NCI-H2081 treated with DMSO at 0.1 percent for 48 hours (cell line): ENCODE measurements around the gene FKBP8.
"Not testable (repeated sequence)": the region's sequence is repeated elsewhere in the genome, so short reads cannot be mapped to it uniquely, and the experiment has no call there.

Experiments used
- DNase-seq: peaks from one replicate; lab custom pipeline; 2025; lab: John Stamatoyannopoulos, UW

The FKBP8 gene

DNA sequence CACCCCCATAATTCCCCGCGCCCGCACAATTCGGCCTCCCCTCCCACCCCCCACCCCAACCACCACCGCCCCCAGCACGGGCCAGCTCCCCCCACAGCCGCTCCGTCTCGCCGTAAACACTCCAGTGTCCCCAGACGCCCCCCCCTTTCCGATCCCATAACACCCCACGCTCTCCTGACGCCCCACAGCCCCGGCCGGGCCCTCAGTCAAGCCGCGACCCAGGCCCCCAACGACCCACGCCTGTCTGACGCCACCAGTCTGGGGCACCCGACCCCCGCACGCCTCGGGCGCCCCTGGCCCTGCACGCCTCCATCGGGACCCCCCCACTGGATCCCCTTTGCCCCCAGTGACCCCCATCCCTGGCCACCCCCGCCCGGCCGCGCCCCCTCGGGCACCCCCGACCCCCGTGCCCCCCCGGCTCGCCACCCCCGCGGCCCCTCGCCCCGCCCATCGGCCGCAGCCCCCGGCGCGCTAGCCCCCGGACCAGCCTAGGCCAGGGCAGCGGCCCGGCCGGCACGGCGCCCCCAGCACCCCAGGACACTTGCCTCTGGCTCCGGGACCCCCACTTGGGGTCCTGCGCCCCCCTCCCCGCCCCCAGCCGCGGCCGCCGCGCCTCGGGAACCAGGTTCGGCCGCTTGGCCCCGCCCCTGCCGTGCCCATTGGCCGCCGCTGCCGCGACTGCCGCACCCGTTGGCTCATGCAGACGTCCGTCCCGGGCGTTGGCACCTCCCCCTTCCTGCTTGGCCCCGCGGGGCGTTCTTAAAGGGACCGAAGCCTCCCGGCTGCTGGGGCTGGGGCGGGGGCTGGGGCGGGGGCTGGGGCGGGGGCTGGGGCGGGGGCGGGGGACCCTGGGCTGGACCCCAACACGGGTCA, at the start of gene FKBP8:
FKBP8 (minus strand) TSS at position 633 of the 873 bp plus-strand sequence. CDS start 1,603 bp downstream, outside the sequence.
- peak; percentile 43 for DNase-seq

DNA sequence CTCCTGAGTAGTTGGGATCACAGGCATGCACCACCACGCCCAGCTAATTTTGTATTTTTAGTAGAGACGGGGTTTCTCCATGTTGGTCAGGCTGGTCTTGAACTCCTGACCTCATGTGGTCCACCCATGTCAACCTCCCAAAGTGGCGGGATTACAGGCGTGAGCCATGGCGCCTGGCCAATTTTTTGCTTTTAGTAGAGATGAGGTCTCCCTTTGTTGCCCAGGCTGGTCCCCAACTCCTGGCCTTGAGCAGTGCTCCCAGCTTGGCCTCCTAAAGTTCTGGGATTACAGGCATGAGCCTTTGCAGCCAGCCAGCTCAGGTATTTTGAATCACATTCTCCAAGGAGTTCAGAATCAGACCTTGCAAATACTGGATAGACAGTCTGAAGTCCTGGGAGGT, 49.4 kb upstream of the FKBP8 start:
- DNase-seq = not testable (repeated sequence)

DNA sequence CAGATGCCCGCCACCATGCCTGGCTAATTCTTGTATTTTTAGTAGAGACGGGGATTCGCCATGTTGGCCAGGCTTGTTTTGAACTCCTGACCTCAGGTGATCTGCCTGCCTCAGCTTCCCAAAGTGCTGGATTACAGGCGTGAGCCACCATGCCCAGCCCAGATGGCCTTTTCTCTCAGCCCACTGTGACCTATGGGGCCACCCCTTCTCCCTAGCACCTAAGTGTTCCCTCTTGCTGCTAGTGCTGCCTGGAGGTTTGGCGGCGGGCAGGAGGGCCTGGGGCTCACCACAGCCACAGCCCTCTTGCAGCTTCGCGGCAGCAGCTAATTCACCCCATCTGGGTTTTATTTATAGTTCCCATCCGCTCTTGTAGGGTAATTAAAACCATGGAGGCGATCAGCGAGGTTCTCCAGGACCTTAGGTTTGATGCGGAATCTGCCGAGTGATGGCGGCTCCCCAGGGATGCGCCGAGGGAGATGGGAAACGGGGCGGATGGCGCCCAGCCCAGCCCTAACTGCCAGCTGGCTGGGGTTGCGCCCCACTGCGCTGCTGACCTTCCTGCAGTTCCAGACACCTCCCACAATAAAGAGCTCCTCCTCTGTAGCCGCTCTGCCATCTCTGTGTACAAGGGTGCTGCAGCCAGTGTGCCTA, 48.5 kb upstream of the FKBP8 start:
- DNase-seq = no peak

DNA sequence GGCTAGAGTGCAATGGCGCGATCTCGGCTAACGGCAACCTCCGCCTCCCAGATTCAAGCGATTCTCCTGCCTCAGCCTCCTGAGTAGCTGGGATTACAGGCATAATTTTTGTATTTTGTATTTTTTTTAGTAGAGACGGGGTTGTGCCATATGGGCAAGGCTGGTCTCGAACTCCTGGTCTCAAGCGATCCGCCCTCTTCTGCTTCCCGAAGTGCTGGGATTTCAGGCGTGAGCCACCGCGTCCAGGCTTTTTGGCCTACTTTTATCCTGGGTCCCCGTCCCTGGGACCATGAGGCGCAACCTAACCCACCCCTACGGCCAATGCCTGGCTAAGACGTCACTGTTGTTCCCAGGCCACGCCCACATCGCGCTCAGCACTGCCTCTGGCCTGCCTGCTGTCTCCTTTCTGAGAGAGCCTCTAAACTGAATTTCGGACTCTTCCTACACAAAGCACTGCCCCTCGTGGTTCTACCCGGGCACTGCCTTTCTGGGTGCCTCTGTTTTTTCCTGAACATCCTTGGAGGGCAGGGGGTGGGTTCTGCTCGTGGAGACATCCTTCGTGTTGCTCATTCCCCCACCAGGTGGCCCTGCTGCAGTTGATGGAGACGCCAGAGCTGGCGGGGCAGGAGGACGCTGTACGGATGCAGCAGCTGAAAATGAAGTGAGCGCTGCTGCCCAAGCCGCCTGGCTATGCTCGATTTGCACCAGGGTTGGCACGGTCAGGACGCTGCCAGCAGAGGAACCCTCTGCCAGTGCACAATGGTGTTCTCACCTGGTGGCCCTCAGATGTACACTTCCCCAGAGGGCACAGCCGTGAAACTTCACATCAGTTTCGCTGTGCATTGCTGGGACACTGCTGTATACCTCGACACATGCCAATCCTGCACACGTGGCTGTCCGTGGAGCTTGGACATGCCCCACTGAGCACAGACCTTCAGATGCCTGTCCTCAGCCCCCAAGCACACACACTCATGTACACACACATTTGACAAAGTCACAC, 47.2 kb upstream of the FKBP8 start:
- DNase-seq = no peak

DNA sequence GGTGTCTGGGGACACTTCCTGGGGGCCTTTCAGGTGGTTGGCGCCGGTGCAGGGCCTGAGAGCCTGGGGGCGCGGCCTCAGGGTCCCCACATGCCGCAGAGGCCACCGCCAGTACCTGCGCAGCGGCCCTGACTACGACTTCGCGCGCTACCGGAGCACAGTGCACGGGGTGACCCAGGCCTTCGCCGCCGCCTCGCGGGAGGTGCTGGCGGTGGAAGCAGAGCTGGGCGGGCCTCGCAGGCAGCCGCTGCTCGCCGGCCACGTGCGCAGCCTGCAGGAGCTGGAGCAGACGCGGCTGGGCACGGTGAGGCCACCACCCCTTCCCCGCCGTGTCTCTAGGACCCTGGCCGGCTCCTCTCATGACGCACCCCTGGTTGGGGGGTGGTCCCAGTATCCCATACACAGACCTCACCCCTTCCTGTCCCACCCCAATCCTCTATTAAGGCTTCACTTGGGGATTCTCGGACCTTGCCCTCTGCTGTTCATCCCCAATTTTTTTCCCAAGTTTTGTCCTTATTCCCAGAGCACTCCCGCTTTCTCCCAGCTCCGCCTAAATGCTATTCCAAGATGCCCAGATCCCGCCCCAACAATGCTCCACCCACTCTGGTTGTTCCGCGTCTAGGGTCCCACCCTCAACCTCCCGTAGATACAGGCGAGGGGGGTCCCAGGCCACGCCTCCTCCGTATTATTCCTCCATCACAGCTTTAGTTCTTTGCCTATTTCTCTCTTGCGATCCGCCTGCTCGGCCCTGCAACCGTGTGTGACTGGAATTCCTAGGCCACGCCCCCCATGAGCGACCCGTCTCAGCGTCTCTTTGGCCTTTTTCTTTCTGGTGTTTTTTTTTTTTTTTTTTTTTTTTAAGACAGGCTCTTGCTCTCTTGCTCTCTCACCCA, 46.3 kb upstream of the FKBP8 start:
- no peak for DNase-seq

DNA sequence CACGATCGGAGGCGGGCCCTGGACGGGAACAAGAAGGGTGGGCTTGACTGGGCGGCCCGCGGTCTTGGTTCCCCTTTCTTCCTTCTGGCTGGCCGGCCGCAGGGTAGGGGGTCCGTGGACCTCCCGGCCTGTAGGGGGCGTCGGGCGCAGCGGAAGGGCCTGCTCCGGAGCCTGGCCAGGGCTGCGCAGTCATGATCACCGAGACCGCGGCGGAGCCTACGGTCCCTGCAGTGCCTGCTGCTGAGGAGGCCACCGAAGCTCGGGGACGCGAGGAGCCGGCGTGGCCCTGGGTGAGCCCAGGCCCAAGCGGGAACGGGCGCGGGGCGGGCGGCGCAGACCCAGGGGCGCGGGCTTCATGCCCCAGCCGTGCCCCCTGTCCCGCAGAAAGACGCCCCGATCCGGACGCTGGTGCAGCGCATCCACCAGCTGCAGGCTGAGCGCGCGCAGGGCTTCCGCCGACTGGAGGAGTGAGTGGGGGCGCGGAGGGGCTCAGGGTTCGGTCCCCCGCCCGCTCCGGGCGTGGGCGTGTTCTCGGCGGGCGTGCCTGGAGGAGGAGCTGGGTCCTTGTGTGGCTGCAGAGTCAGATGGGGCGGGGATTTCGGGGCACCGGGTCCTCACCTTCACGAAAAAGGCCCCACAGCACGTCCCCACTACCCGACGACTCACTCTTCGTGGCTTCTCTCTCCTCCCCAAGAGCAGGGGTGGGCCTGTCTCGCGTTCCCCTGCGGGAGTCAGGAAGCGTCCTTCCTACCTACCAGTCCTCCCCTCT, 45.4 kb upstream of the FKBP8 start, which contains the start of gene REX1BD:
REX1BD (plus strand) TSS at position 188 of the 769 bp plus-strand sequence; CDS start at position 192, 4 bp downstream.
- no peak for DNase-seq

DNA sequence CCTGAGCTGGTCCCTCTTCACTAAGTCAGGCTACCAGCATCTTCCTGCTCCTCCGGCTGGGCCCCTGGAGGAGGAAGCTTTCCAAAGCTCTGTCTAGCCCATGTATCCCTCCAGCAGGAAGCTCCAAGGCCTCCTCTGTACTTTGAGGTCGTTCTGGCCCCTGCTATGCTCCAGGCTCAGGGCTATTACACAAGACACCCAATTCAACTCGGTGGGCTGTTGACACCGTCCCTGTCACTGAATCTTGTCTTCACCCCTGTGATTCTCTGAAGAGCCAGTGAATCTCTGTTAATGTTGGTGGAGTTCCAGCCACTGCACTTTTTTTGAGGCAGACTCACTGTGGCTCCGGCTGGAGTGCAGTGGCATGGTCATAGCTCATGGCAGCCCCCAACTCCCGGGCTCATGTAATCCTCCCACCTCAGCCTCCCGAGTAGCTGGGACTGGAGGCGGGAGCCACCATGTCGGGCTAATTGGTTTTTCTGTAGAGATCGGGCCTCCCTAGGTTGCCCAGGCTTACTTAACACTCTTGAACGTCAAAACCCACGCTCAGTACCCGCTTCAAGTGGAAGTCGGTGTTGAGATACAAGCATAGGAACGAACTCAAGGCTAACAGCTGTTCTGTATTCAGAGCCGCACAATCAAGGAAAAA, 44.7 kb upstream of the FKBP8 start:
- DNase-seq = no peak

DNA sequence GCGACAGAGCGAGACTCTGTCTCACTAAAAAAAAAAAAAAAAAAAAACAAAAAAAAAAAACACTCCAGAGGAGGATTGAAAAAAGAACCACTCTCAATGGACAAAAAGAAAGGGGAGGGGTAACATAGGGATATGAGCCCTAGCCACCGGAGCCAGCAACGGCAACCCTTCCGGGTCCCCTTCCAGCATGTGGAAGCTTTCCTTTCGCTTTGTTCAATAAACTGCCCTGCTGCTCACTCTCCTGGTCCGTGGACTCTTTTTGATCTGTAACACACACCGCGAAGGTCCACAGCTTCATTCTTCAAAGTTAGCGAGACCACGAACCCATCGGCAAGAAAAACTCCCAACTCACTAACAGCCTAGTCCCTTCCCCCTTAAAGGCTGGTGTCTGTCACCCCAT, 44.2 kb upstream of the FKBP8 start:
- DNase-seq = no peak

DNA sequence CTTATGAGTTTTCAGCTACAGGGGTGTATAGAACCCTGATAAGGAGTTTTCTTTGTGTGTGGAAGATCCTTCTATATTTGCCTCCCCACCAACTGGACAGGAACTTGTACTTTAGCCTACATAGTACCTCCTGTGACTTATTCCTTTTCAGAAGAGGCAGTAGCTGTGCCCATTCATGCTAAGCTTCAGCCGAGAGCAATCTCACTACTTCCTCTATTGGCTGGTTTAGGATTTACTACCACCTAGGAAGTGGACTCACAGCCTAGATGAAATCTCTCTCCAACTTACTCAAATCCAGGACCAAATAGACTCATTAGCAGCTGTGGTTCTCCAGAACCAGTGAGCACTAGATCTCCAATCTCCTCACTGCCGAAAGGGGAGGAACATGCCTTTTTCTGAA, 42.9 kb upstream of the FKBP8 start:
- DNase-seq = no peak

DNA sequence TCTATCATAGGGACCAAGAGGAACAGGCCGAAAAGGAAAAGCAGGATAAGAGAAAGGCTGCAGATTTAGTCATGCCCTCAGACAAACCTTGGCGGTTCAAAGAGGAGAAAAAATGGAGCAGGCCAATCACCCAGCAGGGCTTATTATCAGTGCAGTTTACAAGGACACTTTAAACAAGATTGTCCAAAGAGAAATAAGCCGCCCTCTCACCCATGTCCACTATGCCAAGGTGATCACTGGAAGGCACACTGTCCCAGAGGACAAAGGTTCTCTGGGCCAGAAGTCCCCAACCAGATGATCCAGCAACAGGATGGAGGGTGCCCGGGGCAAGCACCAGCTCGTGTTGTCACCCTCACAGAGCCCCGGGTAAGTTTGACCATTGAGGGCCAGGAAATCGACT, 36.9 kb upstream of the FKBP8 start:
- no peak for DNase-seq

DNA sequence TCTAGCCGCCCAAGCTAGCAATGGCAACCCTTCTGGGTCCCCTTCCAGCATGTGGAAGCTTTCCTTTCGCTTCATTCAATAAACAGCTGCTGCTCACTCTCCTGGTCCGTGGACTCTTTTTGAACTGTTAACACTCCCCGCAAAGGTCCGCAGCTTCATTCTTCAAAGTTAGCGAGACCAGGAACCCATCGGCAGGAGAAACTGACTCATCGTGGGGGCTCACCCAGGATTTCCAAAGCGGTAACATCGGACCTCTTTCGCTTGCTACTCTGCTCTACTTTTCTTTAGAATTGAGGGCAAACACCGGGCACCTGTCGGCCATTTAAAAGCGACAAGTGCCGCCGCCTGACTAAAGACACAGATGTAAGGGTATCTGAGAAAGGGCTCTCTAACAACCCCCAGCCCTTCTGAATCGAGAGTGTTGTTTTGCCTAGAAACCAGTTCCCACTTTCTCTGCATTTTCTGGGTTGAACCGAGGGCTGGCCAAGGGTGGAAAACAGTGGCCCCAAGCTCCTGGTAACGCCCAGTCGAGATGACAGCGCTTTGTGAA, 34.1 kb upstream of the FKBP8 start:
- DNase-seq = no peak

DNA sequence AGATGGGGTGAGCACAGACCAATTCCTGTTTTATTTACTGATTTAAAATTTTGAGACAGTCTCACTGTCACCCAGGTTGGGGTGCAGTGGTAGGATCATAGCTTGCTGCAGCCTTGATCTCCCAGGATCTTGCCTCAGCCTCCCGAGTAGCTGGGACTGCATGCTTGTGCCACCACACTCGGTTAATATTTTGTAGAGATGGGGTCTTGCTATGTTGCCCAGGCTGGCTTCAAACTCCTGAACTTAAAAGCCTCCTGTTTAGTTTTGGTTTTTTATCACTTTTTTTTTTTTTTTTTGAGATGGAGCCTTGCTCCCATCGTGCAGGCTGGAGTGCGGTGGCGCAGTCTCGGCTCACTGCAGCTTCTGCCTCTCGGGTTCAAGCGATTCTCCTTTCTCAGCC, 33.0 kb upstream of the FKBP8 start:
- DNase-seq = no peak

DNA sequence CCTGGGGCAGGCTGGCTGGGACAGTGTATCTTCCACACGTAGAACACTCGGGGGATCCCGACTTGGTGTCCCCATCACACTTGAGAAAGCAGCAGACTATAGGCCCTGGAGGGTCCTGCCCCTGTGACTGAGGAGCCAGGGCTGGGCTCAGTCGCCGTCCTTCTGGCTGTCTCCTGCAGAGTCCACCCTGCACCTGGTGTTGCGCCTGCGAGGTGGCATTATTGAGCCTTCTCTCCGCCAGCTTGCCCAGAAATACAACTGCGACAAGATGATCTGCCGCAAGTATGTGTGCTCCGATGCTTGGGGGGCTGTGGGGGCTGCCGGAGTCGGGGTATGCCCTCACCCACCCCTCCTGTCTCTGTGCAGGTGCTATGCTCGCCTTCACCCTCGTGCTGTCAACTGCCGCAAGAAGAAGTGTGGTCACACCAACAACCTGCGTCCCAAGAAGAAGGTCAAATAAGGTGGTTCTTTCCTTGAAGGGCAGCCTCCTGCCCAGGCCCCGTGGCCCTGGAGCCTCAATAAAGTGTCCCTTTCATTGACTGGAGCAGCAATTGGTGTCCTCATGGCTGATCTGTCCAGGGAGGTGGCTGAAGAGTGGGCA, 31.4 kb upstream of the FKBP8 start:
- DNase-seq = no peak

DNA sequence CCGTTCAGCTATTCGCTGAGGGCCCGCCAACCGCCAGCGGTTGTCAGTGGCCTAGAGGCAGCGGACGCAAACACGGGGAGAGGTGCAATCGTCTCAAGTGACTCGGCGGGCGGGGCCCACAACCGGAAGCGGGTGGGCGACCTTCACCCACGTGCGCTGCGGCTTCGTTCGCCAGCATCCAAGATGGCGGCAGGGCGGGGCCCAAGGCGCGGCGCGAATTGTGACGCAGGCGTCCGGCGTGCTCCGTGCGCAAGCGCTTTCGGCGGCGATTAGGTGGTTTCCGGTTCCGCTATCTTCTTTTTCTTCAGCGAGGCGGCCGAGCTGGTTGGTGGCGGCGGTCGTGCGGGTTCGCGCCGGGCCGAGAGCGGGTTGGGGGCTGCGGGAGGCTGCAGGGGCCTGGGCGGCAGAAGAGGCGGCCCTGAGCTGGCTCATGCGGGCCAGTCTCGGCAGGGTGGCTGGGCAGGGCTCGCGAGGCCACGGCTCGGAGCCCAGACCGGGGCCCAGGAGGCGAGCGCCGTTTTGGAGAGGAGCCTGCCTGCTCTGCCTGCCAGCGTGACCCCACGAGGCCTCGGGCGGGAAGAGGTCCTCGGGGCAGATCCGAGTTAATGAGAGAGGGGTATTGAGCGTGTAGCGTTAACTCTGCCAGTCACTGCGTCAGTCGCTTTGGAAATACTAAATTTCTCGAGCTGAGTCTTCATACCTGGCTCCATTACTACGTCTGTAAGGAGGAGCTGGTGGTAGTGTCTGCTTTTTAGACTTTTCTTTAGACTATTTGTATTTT, 28.4 kb upstream of the FKBP8 start, which contains the start of gene UBA52:
UBA52 (plus strand) TSS at position 294 of the 781 bp plus-strand sequence. CDS start 1,444 bp downstream, outside the sequence.
- DNase-seq = peak; percentile 88

DNA sequence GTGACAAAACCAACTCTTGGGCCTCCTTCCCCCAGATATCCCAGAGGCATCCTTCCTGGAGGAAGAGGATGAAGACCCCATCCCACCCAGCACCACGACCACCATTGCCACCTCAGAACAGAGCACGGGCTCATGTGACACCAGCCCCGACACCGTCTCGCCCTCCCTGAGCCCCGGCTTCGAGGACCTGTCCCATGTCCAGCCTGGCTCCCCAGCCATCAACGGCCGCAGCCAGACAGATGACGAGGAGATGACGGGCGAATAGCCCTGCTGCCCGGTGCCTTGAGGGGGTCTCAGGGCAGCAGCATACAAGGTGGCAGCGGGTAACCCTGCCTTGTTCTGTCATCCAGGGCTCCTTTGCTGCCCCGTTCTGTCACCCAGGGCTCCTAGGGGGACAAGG, 25.0 kb upstream of the FKBP8 start:
- DNase-seq = no peak

DNA sequence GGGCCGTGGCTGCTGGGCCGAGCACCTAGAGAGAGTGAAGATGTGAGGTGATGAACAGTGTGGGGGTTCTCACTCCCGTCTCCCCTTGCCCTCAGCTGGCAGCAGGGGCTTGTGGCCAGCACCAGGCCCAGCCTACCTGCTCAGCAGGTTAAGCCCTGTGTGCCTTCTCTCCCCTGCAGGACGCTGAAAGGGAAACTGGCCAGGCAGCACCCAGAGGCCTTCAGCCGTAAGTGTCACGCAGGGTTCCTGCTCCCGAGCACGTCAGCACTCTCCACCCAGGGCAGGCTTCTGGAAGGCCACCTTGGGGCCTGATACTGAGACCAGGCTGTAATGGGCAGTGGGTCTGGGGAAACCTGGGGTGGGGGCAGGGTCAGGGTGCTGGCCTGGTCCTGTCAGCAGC, 23.6 kb upstream of the FKBP8 start:
- no peak for DNase-seq

DNA sequence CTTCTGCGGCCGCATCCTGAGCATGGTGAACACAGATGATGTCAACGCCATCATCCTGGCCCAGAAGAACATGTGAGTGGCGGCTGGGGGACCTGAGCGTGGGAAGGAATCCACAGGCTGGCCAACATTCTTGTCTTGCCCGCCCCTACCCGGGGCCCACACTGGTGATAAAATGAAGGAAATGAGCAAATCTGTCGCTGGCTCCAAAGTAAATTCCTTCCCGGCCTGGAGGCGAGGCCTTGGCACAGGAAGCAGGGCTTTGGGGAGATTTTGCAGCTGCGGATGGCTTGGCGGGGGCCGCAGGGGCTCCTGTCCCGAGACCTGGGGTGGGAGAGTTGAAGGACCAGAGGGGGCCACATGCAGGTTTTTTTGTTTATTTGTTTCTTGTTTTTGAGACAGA, 18.7 kb upstream of the FKBP8 start:
- DNase-seq = no peak

DNA sequence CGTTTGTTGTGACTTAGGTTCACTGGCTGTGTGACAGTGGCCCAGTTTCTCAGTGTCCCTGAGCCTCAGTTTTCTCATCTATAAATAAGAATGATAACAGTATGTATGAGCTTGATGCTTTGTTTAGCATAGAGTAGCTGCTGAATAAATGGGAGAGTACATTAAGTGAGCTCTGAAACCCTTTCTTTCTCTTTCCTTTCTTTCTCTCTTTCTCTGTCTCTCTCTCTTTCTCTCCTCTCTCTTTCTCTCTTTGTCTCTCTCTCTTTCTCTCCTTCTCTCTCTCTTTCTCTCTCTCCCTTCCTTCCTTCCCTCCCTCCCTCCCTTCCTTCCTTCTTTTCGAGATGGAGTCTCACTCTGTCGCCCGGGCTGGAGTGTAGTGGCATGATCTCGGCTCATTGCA, 16.3 kb upstream of the FKBP8 start:
- no peak for DNase-seq
